Measurements from ENCODE around the gene HSD17B1.

Gene HSD17B1

DNA sequence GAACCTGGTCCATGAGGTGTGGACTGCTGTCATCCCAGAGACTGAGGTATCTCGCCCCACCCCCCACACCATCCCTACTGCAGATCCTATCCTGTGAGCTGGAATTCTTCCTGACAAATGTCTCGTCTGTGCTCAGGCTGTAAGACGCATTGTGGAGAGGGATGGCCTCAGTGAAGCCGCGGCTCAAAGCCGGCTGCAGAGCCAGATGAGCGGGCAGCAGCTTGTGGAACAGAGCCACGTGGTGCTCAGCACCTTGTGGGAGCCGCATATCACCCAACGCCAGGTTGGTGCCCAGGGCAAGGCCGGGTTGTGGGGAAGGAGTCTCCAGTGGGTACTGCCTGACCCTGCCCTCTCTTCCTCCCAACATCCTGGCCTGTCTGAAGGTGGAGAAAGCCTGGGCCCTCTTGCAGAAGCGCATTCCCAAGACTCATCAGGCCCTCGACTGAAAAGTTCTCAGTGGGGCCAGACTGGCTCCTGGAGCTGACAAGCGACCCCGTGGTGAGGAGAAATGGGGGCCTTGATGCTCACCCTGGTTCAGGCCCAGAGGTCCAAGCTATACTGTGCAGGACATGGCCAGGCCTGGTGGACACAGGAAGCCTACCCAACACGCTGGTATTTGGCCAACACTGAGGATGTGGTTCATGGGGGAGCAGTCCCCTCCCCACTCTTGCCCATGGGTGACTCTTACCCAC is 12.9 kb downstream of the HSD17B1 start:
- peak overlapping the region; percentile 97 for H3K27ac ChIP-seq
- H3K9me3 ChIP-seq: no peaks in the 10 kb centered on the region
- H3K4me1 ChIP-seq (ENCODE audit: control insufficient read depth in 1 of 2, insufficient read depth in 1 of 2, low read depth in 1 of 2, low read length in 1 of 2): peaks cover 54 to 58% of the 10 kb centered on the region in 2 experiments
- H3K36me3 ChIP-seq: peaks cover 53% of the 10 kb centered on the region
- H3K27me3 ChIP-seq: no peaks in the 10 kb centered on the region
- TF ChIP-seq, protein P1, sequence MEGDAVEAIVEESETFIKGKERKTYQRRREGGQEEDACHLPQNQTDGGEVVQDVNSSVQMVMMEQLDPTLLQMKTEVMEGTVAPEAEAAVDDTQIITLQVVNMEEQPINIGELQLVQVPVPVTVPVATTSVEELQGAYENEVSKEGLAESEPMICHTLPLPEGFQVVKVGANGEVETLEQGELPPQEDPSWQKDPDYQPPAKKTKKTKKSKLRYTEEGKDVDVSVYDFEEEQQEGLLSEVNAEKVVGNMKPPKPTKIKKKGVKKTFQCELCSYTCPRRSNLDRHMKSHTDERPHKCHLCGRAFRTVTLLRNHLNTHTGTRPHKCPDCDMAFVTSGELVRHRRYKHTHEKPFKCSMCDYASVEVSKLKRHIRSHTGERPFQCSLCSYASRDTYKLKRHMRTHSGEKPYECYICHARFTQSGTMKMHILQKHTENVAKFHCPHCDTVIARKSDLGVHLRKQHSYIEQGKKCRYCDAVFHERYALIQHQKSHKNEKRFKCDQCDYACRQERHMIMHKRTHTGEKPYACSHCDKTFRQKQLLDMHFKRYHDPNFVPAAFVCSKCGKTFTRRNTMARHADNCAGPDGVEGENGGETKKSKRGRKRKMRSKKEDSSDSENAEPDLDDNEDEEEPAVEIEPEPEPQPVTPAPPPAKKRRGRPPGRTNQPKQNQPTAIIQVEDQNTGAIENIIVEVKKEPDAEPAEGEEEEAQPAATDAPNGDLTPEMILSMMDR (IDR thresholded peaks at IDR 0.05): no peak
- H3K4me3 ChIP-seq (ENCODE audit: low read depth in 1 of 2, low read length in 1 of 2): peak overlapping the region in 1 of 2 experiments; percentile 95

DNA sequence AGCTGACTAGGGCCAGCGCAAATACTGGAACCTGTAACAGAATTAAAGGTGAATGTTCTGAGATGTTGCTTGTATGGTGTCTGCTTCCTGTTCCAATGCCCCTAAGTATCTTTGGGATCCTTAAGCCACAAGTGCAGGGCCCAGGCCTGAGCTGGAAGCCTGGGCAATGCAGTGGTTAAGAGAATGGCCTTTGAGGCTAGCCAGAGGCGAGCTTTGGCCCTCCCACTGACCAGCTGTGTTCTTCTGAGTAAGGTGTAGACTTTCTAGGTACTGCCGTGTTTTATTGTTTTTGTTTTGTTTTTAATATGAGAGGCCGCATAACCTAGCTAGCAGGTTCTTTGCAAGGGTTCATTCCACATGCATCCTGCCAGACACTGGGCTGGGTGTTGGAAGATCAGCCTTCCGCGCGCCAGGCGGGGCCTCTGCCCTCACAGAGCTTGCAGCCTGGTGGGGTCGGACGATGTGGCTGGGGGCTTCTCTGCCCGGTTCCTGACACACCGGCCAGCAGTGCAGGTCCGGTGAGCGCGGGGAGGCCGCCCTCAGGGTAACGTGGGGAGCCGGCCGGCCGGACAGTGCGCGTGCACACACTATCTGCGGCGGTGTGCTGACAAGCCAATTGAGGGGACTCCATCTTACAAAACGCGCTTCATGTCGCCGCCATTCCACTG is 13.6 kb downstream of the HSD17B1 start:
- Histone ChIP-seq H3K27ac (peak overlapping the region; percentile 97), H3K9me3 (no peaks in the 10 kb centered on the region), H3K27me3 (no peaks in the 10 kb centered on the region), H3K4me3 (ENCODE audit: low read depth in 1 of 2, low read length in 1 of 2) (peak overlapping the region; percentile 83 to 95), H3K4me1 (ENCODE audit: control insufficient read depth in 1 of 2, insufficient read depth in 1 of 2, low read depth in 1 of 2, low read length in 1 of 2) (peaks cover 52 to 58% of the 10 kb centered on the region in 2 experiments), H3K36me3 (peaks cover 60% of the 10 kb centered on the region)
- TF ChIP-seq, protein P1 (IDR thresholded peaks at IDR 0.05): no peak

DNA sequence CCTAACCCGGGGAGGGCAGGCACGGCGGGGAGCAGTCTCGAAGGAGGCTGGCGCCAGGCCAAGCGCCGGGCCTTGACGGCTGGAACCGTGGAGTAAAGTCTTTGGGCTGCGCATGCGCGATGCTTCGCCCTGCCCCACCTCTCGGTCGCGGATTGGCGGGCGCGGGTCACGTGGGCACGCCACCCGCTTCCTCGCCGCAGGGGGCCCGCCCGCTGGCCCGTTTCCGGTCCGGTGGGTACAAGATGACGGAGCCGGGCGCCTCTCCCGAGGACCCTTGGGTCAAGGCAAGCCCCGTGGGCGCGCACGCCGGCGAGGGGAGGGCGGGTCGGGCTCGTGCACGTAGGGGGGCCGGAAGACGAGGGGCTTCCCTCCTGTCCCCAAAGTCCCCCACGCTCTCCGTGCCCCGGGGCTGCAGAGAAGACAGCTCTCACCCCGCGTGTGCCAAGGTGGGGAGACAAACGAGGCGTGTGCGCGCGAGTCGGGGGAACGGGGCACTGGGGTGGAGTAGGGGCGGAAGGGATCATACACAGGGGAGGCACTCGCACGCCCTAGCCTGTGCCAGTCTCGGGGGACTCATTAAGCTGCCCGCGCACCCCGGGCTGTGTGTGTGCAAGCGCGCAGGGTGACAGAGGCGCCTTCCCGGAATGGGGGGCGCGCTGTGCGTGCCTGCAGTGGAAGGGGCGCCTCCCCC is 14.3 kb downstream of the HSD17B1 start, which contains the start of gene MLX:
MLX (plus strand) TSS at position 218 of the 691 bp plus-strand sequence; CDS start at position 243, 25 bp downstream.
- Histone ChIP-seq H3K4me1 (ENCODE audit: control insufficient read depth in 1 of 2, insufficient read depth in 1 of 2, low read depth in 1 of 2, low read length in 1 of 2) (peaks cover 47 to 55% of the 10 kb centered on the region in 2 experiments), H3K36me3 (peaks cover 66% of the 10 kb centered on the region)

DNA sequence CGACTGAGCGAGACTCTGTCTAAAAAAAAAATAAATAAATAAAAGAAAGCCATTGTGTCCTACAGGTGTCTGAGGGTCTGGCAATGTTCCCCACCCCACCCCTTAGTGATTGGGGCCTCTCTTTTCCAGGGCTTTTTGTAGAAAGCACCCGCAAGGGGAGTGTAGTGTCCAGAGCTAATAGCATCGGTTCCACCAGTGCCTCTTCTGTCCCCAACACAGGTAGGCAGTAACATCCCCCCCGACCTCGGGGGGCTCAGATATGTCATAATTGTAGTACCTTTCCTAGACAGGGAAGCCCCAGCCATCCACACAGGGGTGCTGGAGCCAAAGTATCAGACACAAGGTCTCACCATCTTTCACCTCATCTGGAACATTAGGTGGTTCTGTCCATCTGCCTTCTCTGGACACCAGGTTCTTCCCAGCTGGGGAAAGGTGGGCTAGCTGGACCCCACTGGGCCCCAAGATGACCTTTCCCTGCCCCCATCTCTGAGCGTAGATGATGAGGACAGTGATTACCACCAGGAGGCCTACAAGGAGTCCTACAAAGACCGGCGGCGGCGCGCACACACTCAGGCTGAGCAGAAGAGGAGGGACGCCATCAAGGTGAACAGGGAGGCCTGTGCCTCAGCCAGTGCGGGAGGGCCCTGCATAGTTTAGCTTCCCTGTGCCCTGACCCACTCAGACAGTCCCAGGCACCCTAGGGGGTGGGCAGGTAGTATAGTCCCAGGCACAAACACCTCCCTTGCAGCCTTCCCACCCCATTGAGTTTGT is 15.8 kb downstream of the HSD17B1 start:
- TF ChIP-seq, protein P1 (IDR thresholded peaks at IDR 0.05): no peak
- Histone ChIP-seq H3K36me3 (peaks cover 81% of the 10 kb centered on the region), H3K27me3 (no peaks in the 10 kb centered on the region), H3K9me3 (no peaks in the 10 kb centered on the region), H3K4me1 (ENCODE audit: control insufficient read depth in 1 of 2, insufficient read depth in 1 of 2, low read depth in 1 of 2, low read length in 1 of 2) (peaks cover 43 to 48% of the 10 kb centered on the region in 2 experiments), H3K4me3 (ENCODE audit: low read depth in 1 of 2, low read length in 1 of 2) (peak overlapping the region in 1 of 2 experiments; percentile 95), H3K27ac (peak overlapping the region; percentile 97)

More for the DNA sequence above, 14.3 kb downstream of the HSD17B1 start, which contains the start of gene MLX:
- no peaks in the 10 kb centered on the region for H3K9me3 ChIP-seq
- H3K4me3 ChIP-seq (ENCODE audit: low read depth in 1 of 2, low read length in 1 of 2): peak within 1 kb of the TSS; percentile 83 to 95
- TF ChIP-seq, protein P1 (IDR thresholded peaks at IDR 0.05): no peak
- H3K27me3 ChIP-seq: no peaks in the 10 kb centered on the region
- H3K27ac ChIP-seq: peak within 1 kb of the TSS; percentile 97

Measured in neutrophil (primary cell).